Kidney epithelial cell (primary cell): Measurements from ENCODE around the gene CTAGE6. TPM values are rescaled to one million over a fixed set of nuclear protein-coding genes. Genes with fewer than 3 reads are reported as not detected.
"Not testable (repeated sequence)": the region's sequence is repeated elsewhere in the genome, so short reads cannot be mapped to it uniquely, and the experiment has no call there.

Source experiments
- DNase-seq: peaks from one replicate; pipeline ENCODE4 v3.0.0-alpha.2; 2010; ENCODE audit warnings: low read depth
- H3K27me3 ChIP-seq: 2 replicates; pipeline ENCODE4 v1.6.0; 2011; ENCODE audit warnings: low read length; ENCODE audit not compliant: control insufficient read depth, insufficient read depth
- H3K36me3 ChIP-seq: 2 replicates; pipeline ENCODE4 v1.5.1; 2011; ENCODE audit warnings: low read length; ENCODE audit not compliant: control insufficient read depth, insufficient read depth
- H3K4me3 ChIP-seq: 2 replicates; pipeline ENCODE4 v1.5.1; 2011; ENCODE audit warnings: low read depth, mild to moderate bottlenecking, control low read depth, low read length
- total RNA-seq: library from RNA; depleted of rRNA; stranded (reverse); fragments of >200 nt; gene quantifications from 2 replicates; pipeline ENCODE4 v1.2.3, GENCODE V29; 2015
- TF ChIP-seq, protein P1 (sequence below): IDR thresholded peaks from 2 replicates; pipeline ENCODE4 v1.5.1; 2011; ENCODE audit warnings: mild to moderate bottlenecking, moderate library complexity, low read length, control low read depth, inconsistent platforms; ENCODE audit not compliant: insufficient read depth, poor library complexity, severe bottlenecking

CTAGE6 gene
- total RNA-seq, 1 donor from 2014 or later: not detected

DNA sequence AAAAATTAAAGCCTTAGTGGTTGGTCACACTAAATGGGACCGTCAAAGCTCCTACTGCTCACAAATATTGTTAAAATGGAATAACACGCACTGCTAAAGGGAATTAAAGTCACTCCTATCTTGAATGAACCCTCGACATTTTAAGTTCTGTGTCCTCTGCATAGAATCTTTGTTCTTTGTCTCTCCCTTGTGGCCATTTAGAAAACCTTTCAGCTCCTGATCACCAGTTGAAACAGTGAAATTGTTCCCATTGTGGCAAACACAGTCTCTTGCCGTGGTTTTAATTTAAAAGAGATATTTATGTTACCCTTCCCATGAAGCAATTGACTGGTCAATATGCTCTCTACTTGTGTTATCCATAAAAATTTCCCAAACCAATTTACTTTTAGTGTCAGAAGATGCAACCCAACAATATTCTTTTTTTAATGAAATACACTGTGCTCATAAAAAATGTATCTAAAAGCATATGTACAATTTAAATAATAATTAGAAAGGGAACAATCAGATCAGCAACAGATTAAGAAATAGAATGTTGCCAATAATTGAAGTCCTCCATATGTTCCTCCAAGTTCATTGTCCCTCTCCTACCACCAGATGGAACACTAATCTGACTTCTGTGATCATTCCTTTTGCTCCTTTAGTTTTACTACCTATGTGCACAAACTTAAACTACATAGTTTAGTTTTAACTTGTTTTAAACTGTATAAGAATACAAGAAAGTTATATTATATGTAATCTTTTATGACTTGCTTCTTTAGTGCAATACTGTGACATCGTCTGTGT, 20.3 kb downstream of the CTAGE6 start:
- DNase-seq: peak; percentile 5

DNA sequence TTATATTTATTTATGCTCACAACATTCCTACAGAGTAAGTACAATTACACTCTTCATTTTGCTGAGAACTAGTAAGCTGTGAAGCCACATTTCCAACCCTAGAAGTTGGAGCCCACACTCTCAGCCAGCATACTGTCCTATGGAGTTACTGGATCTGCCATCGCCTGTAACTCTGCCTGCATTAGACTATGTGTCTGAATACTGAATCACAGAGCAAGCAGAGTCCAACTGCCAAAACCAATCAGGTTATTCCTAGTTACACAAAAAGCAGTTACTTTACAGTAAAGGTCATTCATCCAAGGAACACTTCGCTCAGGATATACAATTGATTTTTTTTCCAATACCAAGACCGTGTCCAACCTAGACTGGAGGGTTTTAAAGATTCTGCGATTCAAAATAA, 21.5 kb downstream of the CTAGE6 start:
- H3K36me3 ChIP-seq: no peaks in the 10 kb centered on the region
- TF ChIP-seq, protein P1, sequence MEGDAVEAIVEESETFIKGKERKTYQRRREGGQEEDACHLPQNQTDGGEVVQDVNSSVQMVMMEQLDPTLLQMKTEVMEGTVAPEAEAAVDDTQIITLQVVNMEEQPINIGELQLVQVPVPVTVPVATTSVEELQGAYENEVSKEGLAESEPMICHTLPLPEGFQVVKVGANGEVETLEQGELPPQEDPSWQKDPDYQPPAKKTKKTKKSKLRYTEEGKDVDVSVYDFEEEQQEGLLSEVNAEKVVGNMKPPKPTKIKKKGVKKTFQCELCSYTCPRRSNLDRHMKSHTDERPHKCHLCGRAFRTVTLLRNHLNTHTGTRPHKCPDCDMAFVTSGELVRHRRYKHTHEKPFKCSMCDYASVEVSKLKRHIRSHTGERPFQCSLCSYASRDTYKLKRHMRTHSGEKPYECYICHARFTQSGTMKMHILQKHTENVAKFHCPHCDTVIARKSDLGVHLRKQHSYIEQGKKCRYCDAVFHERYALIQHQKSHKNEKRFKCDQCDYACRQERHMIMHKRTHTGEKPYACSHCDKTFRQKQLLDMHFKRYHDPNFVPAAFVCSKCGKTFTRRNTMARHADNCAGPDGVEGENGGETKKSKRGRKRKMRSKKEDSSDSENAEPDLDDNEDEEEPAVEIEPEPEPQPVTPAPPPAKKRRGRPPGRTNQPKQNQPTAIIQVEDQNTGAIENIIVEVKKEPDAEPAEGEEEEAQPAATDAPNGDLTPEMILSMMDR: no peak
- DNase-seq: no peak
- H3K4me3 ChIP-seq: no peak overlapping the region
- no peaks in the 10 kb centered on the region for H3K27me3 ChIP-seq

More for the DNA sequence above, 20.3 kb downstream of the CTAGE6 start:
- H3K4me3 ChIP-seq, H3K36me3 ChIP-seq, H3K27me3 ChIP-seq: not testable (repeated sequence)
- TF ChIP-seq, protein P1: peak; percentile 56

DNA sequence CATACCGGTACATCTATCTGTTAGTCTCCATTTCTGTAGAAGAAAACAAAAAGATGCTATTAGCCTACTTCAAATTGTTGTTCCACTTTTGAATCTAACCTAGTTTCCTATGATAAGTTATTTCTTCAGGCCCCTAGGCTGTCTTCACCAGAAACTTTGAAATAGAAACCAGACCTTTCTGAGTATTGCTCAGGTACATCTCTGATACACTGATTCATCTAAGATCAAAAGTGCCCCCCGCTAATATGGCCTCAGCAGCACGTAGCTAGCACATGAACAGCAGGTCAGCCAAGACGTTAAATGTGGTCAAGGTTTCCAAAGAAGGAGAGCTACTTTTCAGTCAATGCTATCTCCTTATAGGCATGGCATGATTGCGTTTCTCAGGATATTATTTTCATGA, 23.6 kb downstream of the CTAGE6 start:
- Histone ChIP-seq H3K27me3 (no peaks in the 10 kb centered on the region), H3K36me3 (no peaks in the 10 kb centered on the region), H3K4me3 (no peak overlapping the region)
- TF ChIP-seq, protein P1: no peak
- DNase-seq: no peak

DNA sequence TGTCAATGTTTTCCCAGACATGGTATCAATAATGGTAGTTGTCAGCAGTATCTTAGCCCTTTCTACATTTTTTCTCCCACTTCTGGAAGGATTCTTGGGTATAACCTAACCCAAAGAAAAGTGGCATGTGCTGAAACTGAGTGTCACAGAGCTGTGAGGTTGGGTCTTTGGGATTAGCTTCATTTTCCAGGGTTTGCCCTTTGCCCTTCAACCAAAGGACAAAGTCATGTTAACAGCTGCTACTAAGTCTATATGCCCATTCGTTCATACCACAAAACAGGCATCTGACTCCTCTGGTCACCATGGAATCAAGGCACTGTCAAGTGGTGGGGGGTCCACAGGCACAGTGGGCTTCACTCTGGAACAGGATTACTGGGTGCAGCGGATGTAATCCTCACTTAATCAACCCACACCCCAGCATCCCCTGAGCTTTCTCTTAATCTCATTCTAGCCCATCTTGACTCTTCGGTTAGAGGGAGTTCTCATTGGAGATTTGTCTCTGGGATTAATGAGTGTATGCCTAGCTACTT, 29.1 kb downstream of the CTAGE6 start:
- H3K27me3 ChIP-seq: no peaks in the 10 kb centered on the region

DNA sequence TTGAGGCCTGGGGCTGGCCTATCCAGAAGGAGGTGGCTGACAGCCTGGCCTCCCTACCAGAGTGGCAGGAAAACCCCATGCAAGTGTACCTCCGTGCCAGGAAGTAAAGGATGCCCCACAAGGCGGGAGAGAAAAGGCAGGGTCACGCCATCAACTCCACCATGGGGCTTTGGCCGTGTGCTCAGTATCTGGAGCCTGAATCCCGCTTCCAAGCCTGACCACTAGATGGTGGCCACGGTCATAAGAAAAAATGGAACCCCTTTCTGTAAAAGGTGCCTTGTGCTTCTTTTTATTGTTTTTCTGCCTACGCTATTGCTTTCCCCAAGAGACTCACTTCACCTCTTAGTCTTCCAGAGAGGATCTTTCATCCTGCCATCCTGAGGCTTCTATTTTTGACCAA, 29.9 kb downstream of the CTAGE6 start:
- not testable (repeated sequence) for DNase-seq, H3K27me3 ChIP-seq, H3K36me3 ChIP-seq

More for the DNA sequence above, 29.1 kb downstream of the CTAGE6 start:
- H3K4me3 ChIP-seq: no peak overlapping the region
- H3K36me3 ChIP-seq: no peaks in the 10 kb centered on the region
- TF ChIP-seq, protein P1: no peak
- DNase-seq: no peak

DNA sequence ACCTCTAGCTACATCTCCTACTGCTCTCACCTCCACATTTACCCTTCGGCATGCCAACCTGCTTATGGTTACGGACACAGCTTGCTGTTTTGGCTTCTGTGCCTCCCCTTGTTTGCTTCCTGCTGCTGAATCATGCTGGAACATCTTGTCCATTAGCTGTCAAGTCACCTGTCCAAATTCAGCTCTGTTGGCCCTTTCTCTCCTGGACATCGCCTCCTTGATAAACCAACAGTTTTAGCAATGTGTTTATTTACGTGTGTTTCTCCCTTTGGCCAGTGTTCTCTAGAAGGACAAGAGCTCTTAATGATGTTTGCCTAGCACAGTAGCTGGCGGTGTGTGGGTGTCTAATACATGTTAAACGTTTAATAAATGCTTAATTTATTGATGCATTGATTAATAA, 31.4 kb downstream of the CTAGE6 start:
- H3K36me3 ChIP-seq, H3K4me3 ChIP-seq, DNase-seq, H3K27me3 ChIP-seq: not testable (repeated sequence)

More for the DNA sequence above, 29.9 kb downstream of the CTAGE6 start:
- not testable (repeated sequence) for H3K4me3 ChIP-seq

DNA sequence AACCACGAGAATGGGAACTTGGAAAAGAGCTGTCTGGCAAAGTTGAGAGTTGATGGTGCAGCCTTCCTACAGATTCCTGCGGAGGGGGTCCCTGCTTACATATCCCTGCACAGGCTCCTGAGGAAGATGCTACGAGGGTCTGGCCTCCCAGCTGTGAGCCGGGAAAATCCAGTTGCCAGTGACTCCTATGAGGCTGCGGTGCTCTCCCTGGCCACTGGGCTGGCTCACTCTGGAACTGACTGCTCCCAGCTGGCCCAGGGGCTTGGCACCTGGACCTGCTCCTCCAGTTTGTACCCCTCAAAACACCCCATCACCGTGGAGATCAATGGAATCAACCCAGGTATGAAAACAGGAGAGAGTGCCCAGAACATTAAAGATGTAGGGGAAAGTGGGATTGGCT, 37.2 kb downstream of the CTAGE6 start:
- not testable (repeated sequence) for H3K36me3 ChIP-seq, H3K4me3 ChIP-seq, H3K27me3 ChIP-seq

DNA sequence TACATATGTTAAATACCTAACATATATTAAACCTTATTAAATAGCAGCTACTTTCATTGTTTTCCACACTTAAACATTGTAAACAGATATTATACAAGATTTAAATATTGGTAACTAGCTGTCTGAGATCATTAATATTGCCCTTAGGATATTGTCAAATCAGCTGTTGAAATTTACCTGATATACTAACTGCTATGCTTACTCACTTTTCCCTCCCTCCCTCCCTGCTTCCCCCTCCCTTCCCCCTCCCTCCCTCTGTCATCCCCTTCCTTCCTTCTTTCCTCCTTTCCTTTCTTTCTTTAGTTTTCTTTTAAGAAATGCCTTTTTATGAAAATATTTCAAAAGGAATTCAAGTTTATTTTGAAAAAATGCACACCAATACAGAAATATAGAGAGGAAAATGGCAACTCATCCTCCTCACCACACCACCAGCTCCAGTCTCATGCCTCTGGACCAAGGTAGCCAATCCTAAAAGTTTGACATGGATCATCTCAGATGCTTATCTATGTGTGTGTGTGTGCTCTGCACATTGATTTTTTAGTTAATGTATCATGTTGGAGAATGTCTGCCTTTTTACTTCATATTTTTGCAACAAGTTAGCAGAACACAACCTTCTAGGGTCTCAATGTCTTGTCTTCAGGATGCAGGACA, 41.8 kb downstream of the CTAGE6 start:
- not testable (repeated sequence) for H3K4me3 ChIP-seq, H3K27me3 ChIP-seq, DNase-seq, H3K36me3 ChIP-seq

More for the DNA sequence above, 37.2 kb downstream of the CTAGE6 start:
- not testable (repeated sequence) for DNase-seq

DNA sequence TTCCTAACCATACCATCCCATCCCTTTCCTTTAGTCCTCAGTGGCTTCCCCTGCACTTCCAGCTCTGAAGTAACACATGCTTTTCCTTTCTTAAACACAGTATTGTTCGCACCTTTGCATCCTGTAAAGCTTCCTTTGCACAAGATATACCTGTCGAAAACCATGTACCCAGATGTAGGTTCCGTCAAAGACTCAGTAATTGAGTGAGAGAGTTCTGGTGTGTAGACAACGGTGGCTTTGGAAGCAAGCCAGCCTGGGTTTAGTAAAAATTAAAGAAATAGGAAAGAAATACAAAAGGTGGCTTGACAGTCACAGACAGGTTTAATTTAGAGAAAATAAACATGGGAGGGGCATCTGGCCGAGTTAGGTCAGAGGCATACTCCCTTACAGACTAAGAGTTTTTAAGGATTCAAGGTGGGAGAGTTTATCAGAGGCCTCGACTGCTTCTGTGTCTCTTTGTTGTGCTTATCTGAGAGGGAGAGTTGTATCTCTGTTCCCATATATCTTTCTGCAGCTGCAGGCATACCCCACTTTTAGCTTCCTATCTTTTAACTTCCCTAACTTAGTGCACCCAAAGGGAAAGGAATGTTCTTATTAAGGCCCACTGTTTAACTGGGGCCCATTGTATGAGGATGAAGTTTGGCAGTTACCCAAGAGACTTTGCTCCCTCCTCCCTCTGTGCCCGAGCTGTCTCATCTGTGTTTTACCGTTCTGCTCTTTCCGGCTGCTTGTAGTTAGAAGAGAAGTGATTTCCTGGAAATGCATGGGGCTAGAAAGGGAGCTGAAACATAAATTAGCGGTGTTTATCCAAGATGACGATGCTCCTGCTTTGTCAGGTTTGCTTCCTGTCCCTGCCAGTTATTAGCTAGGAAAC, 42.7 kb downstream of the CTAGE6 start:
- not testable (repeated sequence) for H3K36me3 ChIP-seq, DNase-seq, H3K4me3 ChIP-seq, H3K27me3 ChIP-seq
